Measurements from ENCODE around the gene CAPN3. TPM values are rescaled to one million over a fixed set of nuclear protein-coding genes. Genes with fewer than 3 reads are reported as not detected.

CAPN3 gene
- total RNA-seq, 1 donor from 2014 or later: 1.8 TPM

DNA sequence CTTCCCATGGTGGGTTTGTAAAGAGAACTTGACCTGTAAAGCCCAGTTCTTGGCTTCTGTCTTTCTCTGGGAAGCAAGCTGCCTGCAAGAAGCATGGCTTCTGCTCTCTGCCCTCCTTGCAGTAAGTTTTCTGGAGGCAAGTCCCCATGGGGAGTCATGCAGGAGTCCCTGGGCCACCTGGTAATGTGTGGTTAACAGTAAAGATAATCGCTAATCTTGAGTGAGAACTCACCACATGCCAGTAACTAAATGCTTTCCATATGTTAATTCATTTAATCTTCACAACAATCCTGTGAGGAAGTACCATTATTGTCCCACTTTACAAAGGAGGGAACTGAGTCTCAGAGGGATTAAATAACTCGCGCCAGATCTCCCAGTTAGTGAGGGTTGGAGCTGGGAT is 4.2 kb downstream of the CAPN3 start:
- no peaks in the 10 kb centered on the region for H3K36me3 Mint-ChIP-seq (ENCODE audit: low read depth)
- DNase-seq (ENCODE audit: low spot score): no peak
- no peaks in the 10 kb centered on the region for H3K27me3 Mint-ChIP-seq (ENCODE audit: low read depth)
- no peaks in the 10 kb centered on the region for H3K9me3 Mint-ChIP-seq
- intact Hi-C loops (cut with micrococcal nuclease): no loop called here
- H3K4me1 Mint-ChIP-seq (ENCODE audit: low read depth): no peaks in the 10 kb centered on the region
- H3K4me3 Mint-ChIP-seq (ENCODE audit: low read depth): no peak overlapping the region
- no peak overlapping the region for H3K27ac Mint-ChIP-seq

DNA sequence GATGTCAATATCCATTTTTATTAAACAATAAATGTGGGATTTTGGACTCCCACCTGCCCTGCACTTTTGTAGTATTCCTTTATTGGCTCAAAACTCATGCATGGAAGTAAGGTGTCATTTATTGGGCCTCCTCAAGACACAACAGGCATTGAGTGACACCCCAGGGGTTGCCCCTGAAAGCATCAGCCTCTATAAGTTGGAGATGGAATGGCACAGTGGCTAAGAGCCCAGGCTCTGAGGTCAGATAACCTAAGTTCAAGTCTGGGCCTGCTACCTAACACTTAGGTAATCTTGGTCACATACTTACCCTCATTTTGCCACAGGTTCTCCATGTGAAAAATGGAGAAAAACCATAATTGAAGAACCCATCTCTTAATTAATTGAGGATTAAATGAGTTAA is 4.6 kb downstream of the CAPN3 start:
- Mint-ChIP-seq H3K36me3 (ENCODE audit: low read depth) (no peaks in the 10 kb centered on the region), H3K4me1 (ENCODE audit: low read depth) (no peaks in the 10 kb centered on the region), H3K4me3 (ENCODE audit: low read depth) (no peak overlapping the region), H3K9me3 (no peaks in the 10 kb centered on the region), H3K27me3 (ENCODE audit: low read depth) (no peaks in the 10 kb centered on the region), H3K27ac (no peak overlapping the region)
- intact Hi-C loops (cut with micrococcal nuclease): no loop called here
- no peak for DNase-seq (ENCODE audit: low spot score)

DNA sequence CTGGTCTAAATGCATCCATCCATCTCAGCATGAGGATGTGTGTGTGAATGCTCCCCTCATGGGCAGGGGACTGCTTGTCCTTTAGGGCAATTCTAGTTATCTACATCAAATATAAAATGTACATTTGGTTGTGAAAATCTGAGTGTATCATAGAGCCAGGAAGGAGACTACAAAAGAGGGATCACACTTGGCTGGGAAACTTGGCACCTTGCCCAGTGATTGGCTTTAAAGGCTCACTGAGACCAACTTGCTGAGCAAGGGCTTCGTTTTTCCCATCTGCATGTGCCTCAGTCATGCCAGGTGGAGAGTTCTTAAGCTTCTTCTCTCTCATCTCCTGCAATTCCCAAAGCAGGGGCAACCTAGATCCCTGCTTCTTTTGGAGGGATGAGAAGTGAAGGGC is 5.2 kb downstream of the CAPN3 start:
- DNase-seq (ENCODE audit: low spot score): no peak
- no peak overlapping the region for H3K27ac Mint-ChIP-seq
- H3K4me3 Mint-ChIP-seq (ENCODE audit: low read depth): no peak overlapping the region
- intact Hi-C loops (cut with micrococcal nuclease): no loop called here
- no peaks in the 10 kb centered on the region for H3K27me3 Mint-ChIP-seq (ENCODE audit: low read depth)
- no peaks in the 10 kb centered on the region for H3K9me3 Mint-ChIP-seq
- H3K4me1 Mint-ChIP-seq (ENCODE audit: low read depth): no peaks in the 10 kb centered on the region
- H3K36me3 Mint-ChIP-seq (ENCODE audit: low read depth): no peaks in the 10 kb centered on the region

DNA sequence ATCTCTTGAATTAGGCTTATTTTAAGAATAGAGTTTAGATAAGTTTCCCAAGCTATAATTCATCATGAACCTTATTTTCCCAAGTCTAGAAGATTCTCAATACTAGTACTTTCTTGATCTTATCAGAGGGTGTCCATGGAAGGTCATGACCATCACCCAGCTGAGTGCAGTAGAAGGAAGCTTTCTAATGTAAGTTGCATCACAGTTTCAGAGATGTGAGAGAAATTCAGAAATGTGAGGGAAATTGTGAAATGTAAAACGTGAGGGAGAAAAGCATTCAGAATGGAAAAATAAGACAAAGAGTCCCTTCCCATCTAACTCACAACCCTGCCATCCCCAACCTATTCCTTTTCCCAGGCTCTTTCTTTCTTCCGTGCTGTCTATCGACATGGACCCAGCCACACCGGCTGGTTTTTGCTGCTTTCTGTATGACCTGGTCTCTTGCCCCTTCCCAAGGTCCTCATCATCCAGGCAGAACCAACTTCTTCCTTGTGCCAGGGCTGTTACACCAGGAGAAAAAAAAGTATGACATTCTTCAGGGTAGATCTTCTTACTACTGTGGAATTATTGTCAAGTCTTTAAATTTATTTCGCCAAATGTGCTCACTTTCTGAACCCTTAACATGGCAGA is 6.7 kb downstream of the CAPN3 start:
- no peaks in the 10 kb centered on the region for H3K9me3 Mint-ChIP-seq
- no peaks in the 10 kb centered on the region for H3K36me3 Mint-ChIP-seq (ENCODE audit: low read depth)
- no peak overlapping the region for H3K4me3 Mint-ChIP-seq (ENCODE audit: low read depth)
- no peak overlapping the region for H3K27ac Mint-ChIP-seq
- H3K27me3 Mint-ChIP-seq (ENCODE audit: low read depth): no peaks in the 10 kb centered on the region
- DNase-seq (ENCODE audit: low spot score): no peak
- intact Hi-C loops (cut with micrococcal nuclease): no loop called here
- no peaks in the 10 kb centered on the region for H3K4me1 Mint-ChIP-seq (ENCODE audit: low read depth)

DNA sequence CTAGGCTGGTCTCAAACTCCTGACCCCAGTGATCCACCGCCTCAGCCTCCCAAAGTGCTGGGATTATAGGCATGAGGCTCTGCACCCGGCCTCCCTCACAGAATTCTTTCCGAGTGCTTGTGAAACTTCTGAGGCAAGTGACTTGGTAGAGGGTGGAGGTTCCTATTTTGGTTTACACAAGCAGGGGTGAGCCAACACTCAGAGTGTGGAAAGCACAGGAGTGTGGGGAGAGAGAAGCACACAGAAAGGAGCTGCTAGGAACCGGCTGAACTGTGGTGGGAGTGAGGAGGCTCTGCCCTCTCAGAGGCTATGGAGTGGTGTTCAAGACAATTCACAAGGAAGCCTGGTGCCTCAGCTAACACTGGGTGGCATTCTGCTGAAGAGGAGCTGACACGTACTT is 7.7 kb downstream of the CAPN3 start:
- Mint-ChIP-seq H3K9me3 (no peaks in the 10 kb centered on the region), H3K27ac (no peak overlapping the region), H3K4me3 (ENCODE audit: low read depth) (no peak overlapping the region), H3K36me3 (ENCODE audit: low read depth) (no peaks in the 10 kb centered on the region), H3K27me3 (ENCODE audit: low read depth) (no peaks in the 10 kb centered on the region), H3K4me1 (ENCODE audit: low read depth) (no peaks in the 10 kb centered on the region)
- intact Hi-C loops (cut with micrococcal nuclease): no loop called here
- no peak for DNase-seq (ENCODE audit: low spot score)

DNA sequence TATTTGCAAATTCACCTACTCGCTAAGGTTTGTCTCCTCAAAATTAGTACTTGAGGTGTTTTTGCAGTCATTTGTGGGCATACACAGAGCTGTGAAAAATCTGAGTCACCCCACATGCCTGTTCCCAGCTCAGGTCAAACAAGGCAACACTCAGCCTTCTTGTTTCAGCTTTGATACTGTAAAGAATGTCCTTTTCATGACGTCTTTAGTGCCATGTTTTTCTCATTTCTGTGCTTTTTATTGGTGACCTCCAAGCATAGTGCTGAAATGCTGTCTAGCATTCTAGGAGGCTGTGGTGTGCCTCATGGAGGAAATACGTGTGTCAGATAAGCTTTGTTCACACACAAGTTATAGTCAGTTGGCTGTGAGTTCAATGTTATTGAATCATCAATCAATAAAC is 8.8 kb downstream of the CAPN3 start:
- no peak overlapping the region for H3K27ac Mint-ChIP-seq
- H3K4me3 Mint-ChIP-seq (ENCODE audit: low read depth): no peak overlapping the region
- no peaks in the 10 kb centered on the region for H3K36me3 Mint-ChIP-seq (ENCODE audit: low read depth)
- intact Hi-C loops (cut with micrococcal nuclease): no loop called here
- H3K9me3 Mint-ChIP-seq: no peaks in the 10 kb centered on the region
- no peak for DNase-seq (ENCODE audit: low spot score)
- H3K27me3 Mint-ChIP-seq (ENCODE audit: low read depth): no peaks in the 10 kb centered on the region
- H3K4me1 Mint-ChIP-seq (ENCODE audit: low read depth): no peaks in the 10 kb centered on the region

DNA sequence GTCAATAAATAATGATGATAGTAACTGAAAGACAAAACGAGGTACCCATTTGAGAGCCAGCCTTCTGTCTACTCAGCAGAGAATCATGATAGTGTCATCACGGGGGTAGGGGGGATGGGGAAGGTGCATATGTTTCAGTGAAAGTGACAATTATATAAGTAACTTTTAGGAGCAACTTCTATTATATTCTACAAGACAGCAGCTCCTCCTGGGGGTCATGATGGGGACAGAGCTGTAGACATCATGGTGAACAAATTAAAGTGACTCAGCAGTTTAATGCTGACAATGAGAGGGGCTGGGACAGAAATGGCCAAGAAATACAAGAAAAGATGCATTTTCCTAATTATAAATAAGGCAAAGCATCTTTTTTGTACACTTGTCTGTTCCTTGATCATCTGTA is 11.8 kb downstream of the CAPN3 start:
- no peak overlapping the region for H3K27ac Mint-ChIP-seq
- H3K4me1 Mint-ChIP-seq (ENCODE audit: low read depth): no peaks in the 10 kb centered on the region
- no peaks in the 10 kb centered on the region for H3K27me3 Mint-ChIP-seq (ENCODE audit: low read depth)
- H3K36me3 Mint-ChIP-seq (ENCODE audit: low read depth): no peaks in the 10 kb centered on the region
- no peak for DNase-seq (ENCODE audit: low spot score)
- H3K4me3 Mint-ChIP-seq (ENCODE audit: low read depth): no peak overlapping the region
- no peaks in the 10 kb centered on the region for H3K9me3 Mint-ChIP-seq
- intact Hi-C loops (cut with micrococcal nuclease): no loop called here

DNA sequence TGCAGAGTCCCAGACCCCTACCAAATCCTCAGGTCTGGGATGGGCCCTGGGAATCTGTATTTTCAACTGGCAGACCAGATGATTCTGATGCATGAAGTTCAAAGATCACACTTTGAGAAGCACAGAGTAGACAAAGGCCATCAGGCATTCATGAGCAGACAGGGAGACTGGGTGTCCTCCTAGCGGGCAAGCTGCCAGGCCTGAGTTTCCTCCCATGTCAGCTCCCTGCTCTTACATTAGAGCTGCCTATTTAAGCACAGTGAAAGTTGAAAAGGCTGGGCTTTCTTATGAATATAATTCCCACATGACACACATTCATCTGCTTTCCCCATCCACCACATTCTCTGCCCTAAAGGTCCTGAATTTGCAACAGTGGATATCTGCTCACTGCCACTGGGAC is 14.0 kb downstream of the CAPN3 start:
- peaks cover 9% of the 10 kb centered on the region for H3K9me3 Mint-ChIP-seq
- H3K4me3 Mint-ChIP-seq (ENCODE audit: low read depth): no peak overlapping the region
- H3K27me3 Mint-ChIP-seq (ENCODE audit: low read depth): no peaks in the 10 kb centered on the region
- no peak for DNase-seq (ENCODE audit: low spot score)
- no peaks in the 10 kb centered on the region for H3K36me3 Mint-ChIP-seq (ENCODE audit: low read depth)
- intact Hi-C loops (cut with micrococcal nuclease): no loop called here
- H3K4me1 Mint-ChIP-seq (ENCODE audit: low read depth): no peaks in the 10 kb centered on the region
- no peak overlapping the region for H3K27ac Mint-ChIP-seq

DNA sequence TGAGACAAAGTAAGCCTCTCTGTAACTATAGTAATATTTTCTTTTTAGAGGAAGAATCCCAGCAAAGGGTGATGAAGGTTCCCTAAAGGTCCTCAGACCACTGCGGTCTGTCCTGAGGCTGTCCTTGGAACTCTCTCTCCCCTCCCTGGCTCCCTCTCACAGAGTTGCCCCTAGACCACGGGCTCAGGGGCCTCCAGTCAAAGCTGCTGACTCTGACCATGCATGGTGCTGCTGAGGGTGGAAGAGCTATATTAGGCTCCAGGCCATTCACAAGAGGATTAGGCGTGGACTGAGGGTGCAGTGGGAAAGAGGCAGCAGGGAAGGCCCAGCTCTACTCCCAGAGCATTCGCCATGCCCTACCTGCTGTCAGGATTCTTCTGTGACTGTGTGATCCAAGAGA is 14.6 kb downstream of the CAPN3 start:
- Mint-ChIP-seq H3K36me3 (ENCODE audit: low read depth) (no peaks in the 10 kb centered on the region), H3K4me3 (ENCODE audit: low read depth) (no peak overlapping the region), H3K27me3 (ENCODE audit: low read depth) (no peaks in the 10 kb centered on the region), H3K27ac (no peak overlapping the region), H3K9me3 (peaks cover 9% of the 10 kb centered on the region), H3K4me1 (ENCODE audit: low read depth) (no peaks in the 10 kb centered on the region)
- DNase-seq (ENCODE audit: low spot score): no peak
- intact Hi-C loops (cut with micrococcal nuclease): no loop called here

DNA sequence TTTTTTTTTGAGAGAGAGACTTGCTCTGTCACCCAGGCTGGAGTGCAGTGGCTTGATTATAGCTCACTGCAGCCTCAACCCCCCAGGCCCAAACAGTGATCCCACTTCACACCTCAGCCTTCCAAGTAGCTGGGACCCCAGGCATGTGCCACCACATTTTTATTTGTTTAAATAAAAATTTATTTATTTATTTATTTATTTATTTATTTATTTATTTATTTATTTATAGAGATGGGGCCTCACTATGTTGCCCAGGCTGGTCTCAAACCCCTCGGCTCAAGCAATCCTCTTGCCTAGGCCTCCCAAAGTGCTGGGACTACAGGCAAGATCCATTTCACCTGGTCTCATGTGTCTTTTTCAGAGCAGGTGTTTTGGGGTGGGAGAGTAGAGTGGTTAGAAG is 15.5 kb downstream of the CAPN3 start:
- Mint-ChIP-seq H3K9me3 (peaks cover 9% of the 10 kb centered on the region), H3K4me3 (ENCODE audit: low read depth) (no peak overlapping the region), H3K27me3 (ENCODE audit: low read depth) (peaks cover 2% of the 10 kb centered on the region), H3K27ac (no peak overlapping the region), H3K36me3 (ENCODE audit: low read depth) (no peaks in the 10 kb centered on the region), H3K4me1 (ENCODE audit: low read depth) (no peaks in the 10 kb centered on the region)
- no peak for DNase-seq (ENCODE audit: low spot score)
- intact Hi-C loops (cut with micrococcal nuclease): no loop called here

DNA sequence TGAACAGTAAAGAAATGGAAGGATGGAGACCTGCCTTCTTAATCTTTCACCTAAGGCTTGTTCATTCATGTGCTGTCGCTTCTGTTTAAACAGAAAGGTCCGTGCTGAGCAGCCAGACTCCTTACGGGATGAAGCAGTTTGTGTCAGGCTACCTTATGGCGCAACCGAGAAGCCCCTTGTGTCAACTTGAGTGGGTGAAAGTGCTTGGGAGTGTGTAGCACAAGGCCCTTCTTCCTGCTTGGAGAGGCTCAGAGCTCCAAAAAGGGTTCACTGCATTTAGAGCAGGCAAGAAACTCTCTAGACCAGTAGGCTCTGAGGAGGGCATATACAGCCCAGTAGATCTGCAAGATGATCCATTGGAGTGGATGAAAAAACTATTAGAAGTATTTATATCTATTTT is 16.0 kb downstream of the CAPN3 start:
- Mint-ChIP-seq H3K27ac (no peak overlapping the region), H3K27me3 (ENCODE audit: low read depth) (peaks cover 2% of the 10 kb centered on the region), H3K9me3 (peaks cover 9% of the 10 kb centered on the region), H3K36me3 (ENCODE audit: low read depth) (no peaks in the 10 kb centered on the region), H3K4me1 (ENCODE audit: low read depth) (no peaks in the 10 kb centered on the region), H3K4me3 (ENCODE audit: low read depth) (no peak overlapping the region)
- no peak for DNase-seq (ENCODE audit: low spot score)
- intact Hi-C loops (cut with micrococcal nuclease): no loop called here

DNA sequence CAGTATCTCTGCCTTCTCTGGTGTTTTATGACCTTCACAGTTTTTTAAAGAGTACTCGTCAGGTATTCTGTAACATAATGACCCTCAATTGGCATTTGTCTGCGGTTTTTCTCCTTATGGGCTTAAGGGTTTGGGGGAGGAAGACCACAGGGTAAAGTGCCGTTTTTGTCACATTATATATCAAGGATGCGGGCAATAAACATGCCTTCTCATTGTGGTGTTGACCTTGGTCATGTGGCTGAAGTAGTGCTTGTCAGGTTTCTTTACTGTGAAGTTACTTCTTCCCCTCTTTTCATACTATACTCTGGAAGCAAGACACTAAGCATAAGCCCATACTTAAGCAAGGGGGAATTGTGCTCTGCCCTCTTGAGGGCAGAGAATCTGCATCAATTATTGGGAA is 16.6 kb downstream of the CAPN3 start:
- intact Hi-C loops (cut with micrococcal nuclease): no loop called here
- no peak for DNase-seq (ENCODE audit: low spot score)
- Mint-ChIP-seq H3K36me3 (ENCODE audit: low read depth) (no peaks in the 10 kb centered on the region), H3K4me1 (ENCODE audit: low read depth) (no peaks in the 10 kb centered on the region), H3K27me3 (ENCODE audit: low read depth) (peaks cover 2% of the 10 kb centered on the region), H3K4me3 (ENCODE audit: low read depth) (no peak overlapping the region), H3K9me3 (peaks cover 9% of the 10 kb centered on the region), H3K27ac (no peak overlapping the region)

DNA sequence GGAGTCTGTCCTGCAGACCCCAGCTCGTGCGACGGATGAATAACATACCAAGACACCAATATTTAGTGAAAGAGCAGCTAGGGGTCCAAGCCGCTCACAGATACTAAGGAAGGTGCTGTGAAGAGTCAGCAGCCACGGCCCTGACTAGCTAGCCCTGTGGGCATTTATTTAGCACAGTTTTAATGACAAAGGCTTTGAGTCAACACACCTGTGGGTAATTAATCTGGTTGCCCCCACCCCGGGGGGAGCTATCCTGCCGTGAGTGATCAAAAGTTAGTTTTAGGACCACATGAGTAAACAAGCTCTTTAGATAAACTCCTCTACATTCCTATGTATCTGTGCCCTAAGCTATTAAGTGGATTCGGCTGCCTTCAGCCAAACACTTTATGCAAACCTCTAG is 18.7 kb downstream of the CAPN3 start:
- H3K4me1 Mint-ChIP-seq (ENCODE audit: low read depth): no peaks in the 10 kb centered on the region
- no peak for DNase-seq (ENCODE audit: low spot score)
- peaks cover 2% of the 10 kb centered on the region for H3K27me3 Mint-ChIP-seq (ENCODE audit: low read depth)
- peaks cover 9% of the 10 kb centered on the region for H3K9me3 Mint-ChIP-seq
- no peaks in the 10 kb centered on the region for H3K36me3 Mint-ChIP-seq (ENCODE audit: low read depth)
- H3K4me3 Mint-ChIP-seq (ENCODE audit: low read depth): no peak overlapping the region
- intact Hi-C loops (cut with micrococcal nuclease): no loop called here
- H3K27ac Mint-ChIP-seq: no peak overlapping the region

DNA sequence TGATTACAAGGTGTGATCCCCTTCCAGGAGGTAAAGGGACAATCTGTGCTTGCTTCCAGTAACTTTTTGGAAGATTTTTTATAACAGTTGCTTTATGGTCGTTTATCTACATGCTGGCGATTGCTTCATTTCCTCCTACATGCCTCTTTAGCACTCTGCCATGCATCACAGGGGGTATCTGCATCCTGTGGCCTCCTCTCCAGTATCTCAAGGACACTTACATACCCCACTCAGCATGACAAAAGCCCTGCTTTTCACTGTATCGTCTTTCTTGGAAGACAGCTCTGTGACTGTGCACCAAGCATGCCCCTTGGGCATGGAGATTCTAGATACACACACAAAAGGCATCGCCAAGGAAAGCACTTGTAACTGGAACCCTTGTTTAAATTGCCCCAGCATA is 25.3 kb downstream of the CAPN3 start:
- H3K27ac Mint-ChIP-seq: no peak overlapping the region
- H3K9me3 Mint-ChIP-seq: no peaks in the 10 kb centered on the region
- DNase-seq (ENCODE audit: low spot score): no peak
- intact Hi-C loops (cut with micrococcal nuclease): no loop called here
- H3K27me3 Mint-ChIP-seq (ENCODE audit: low read depth): no peaks in the 10 kb centered on the region
- H3K4me3 Mint-ChIP-seq (ENCODE audit: low read depth): no peak overlapping the region
- H3K4me1 Mint-ChIP-seq (ENCODE audit: low read depth): no peaks in the 10 kb centered on the region
- H3K36me3 Mint-ChIP-seq (ENCODE audit: low read depth): no peaks in the 10 kb centered on the region

Measured in activated T-helper 2 cell treated with anti-CD3 and anti-CD28 coated beads, Interferon-gamma antibody, Interleukin-2, Interleukin-4, amounts not matched to agents 10 μg/mL and 5 μg/mL and 100 μg/mL, durations not matched to agents 14 hours and 24 hours and 36 hours (primary cell).